ENCODE data around the gene MACROD2.

The MACROD2 gene

GRCh38 chr20:14065774-14066173 is 70.5 kb downstream of the MACROD2 start:
- CTCF ChIA-PET: interaction anchor here (0.6 to 1.1 kb wide), 4 partner anchors 11 to 557 kb away, joined by 3 to 7 read pairs (median 3); no protein-coding TSS in a partner anchor
- no peaks in the 10 kb centered on the region for H3K9me3 ChIP-seq (ENCODE audit: control insufficient read depth, insufficient read depth, low read depth, low read length)
- TF ChIP-seq HOXC10 (CRISPR knock-in tag; IDR thresholded peaks at IDR 0.05) (no peak), ZNF664 (tag by site-specific recombination; IDR thresholded peaks at IDR 0.05) (no peak), RBAK (tag by site-specific recombination; IDR thresholded peaks at IDR 0.05) (no peak), ZSCAN30 (tag by site-specific recombination; IDR thresholded peaks at IDR 0.05) (no peak), ZNF184 (tag by site-specific recombination; IDR thresholded peaks at IDR 0.05) (no peak), ZNF670 (tag by site-specific recombination; IDR thresholded peaks at IDR 0.05; ENCODE audit: low read depth) (no peak), TCF7L2 (IDR thresholded peaks at IDR 0.05; ENCODE audit: borderline replicate concordance, low read depth, low read length) (no peak), ZNF654 (tag by site-specific recombination; IDR thresholded peaks at IDR 0.05; ENCODE audit: low read depth) (no peak)
- TF ChIP-seq, protein P1, sequence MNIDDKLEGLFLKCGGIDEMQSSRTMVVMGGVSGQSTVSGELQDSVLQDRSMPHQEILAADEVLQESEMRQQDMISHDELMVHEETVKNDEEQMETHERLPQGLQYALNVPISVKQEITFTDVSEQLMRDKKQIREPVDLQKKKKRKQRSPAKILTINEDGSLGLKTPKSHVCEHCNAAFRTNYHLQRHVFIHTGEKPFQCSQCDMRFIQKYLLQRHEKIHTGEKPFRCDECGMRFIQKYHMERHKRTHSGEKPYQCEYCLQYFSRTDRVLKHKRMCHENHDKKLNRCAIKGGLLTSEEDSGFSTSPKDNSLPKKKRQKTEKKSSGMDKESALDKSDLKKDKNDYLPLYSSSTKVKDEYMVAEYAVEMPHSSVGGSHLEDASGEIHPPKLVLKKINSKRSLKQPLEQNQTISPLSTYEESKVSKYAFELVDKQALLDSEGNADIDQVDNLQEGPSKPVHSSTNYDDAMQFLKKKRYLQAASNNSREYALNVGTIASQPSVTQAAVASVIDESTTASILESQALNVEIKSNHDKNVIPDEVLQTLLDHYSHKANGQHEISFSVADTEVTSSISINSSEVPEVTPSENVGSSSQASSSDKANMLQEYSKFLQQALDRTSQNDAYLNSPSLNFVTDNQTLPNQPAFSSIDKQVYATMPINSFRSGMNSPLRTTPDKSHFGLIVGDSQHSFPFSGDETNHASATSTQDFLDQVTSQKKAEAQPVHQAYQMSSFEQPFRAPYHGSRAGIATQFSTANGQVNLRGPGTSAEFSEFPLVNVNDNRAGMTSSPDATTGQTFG (tag by site-specific recombination; IDR thresholded peaks at IDR 0.05; ENCODE audit: borderline replicate concordance): no peak

DNA sequence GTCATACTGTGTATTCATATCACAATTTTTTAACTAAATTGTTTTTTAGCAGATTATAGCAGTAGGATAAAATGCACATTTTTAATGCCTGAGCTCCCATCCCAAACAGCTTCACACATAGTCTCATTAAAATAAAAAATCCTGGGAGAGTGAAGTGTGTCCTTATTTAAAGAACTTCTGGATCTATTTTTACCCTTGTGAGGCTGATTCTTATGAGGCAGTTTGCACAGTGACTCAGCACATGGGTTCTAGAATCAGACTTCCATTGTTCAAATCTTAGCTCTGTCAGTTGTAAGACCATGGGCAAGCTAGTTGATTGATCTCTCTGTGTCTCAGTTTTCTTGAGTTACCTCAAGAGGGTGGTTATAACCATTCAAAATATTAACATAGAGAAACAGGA is 72.3 kb downstream of the MACROD2 start:
- ChIA-PET CTCF (interaction anchor here (0.9 kb wide), 2 partner anchors 13 to 296 kb away, joined by 4 read pairs; no protein-coding TSS in a partner anchor), POLR2A (no interaction called here)
- Histone ChIP-seq H3K9me3 (ENCODE audit: control insufficient read depth, insufficient read depth, low read depth, low read length) (no peaks in the 10 kb centered on the region), H3K4me3 (ENCODE audit: low read depth, low read length) (no peak overlapping the region), H3K4me1 (ENCODE audit: control insufficient read depth, insufficient read depth, low read length) (no peaks in the 10 kb centered on the region), H3K36me3 (ENCODE audit: control insufficient read depth in 2 of 2, insufficient read depth in 1 of 2, low read length in 2 of 2) (no peaks in the 10 kb centered on the region), H3K27ac (ENCODE audit: extremely low read depth, low read depth, low read length) (no peak overlapping the region)
- no peak for TF ChIP-seq ZNF692 (tag by site-specific recombination; IDR thresholded peaks at IDR 0.05)
- TF ChIP-seq RBAK (tag by site-specific recombination; IDR thresholded peaks at IDR 0.05): no peak
- no peak for TF ChIP-seq ZNF175 (tag by site-specific recombination; IDR thresholded peaks at IDR 0.05)
- TF ChIP-seq ZNF280D (tag by site-specific recombination; IDR thresholded peaks at IDR 0.05): no peak
- TF ChIP-seq ZNF837 (tag by site-specific recombination; IDR thresholded peaks at IDR 0.05): no peak
- TF ChIP-seq ZNF37A (tag by site-specific recombination; IDR thresholded peaks at IDR 0.05): no peak
- TF ChIP-seq ZBTB17 (tag by site-specific recombination; IDR thresholded peaks at IDR 0.05): no peak
- TF ChIP-seq ZNF501 (tag by site-specific recombination; IDR thresholded peaks at IDR 0.05): no peak
- no peak for TF ChIP-seq ZNF777 (tag by site-specific recombination; IDR thresholded peaks at IDR 0.05; ENCODE audit: borderline replicate concordance)

More at GRCh38 chr20:14065774-14066173, 70.5 kb downstream of the MACROD2 start:
- H3K36me3 ChIP-seq (ENCODE audit: control insufficient read depth in 2 of 2, insufficient read depth in 1 of 2, low read length in 2 of 2): no peaks in the 10 kb centered on the region
- no peak overlapping the region for H3K27ac ChIP-seq (ENCODE audit: extremely low read depth, low read depth, low read length)
- POLR2A ChIA-PET: no interaction called here
- H3K4me1 ChIP-seq (ENCODE audit: control insufficient read depth, insufficient read depth, low read length): no peaks in the 10 kb centered on the region
- H3K4me3 ChIP-seq (ENCODE audit: low read depth, low read length): no peak overlapping the region
